ENCODE results near the gene TBC1D7. TPM values are rescaled to one million over a fixed set of nuclear protein-coding genes. Genes with fewer than 3 reads are reported as not detected.

Gene TBC1D7
- polyA plus RNA-seq, 1 of the 3 experiments (the other 2 are of a cell fraction) = 25.2 TPM

- Histone ChIP-seq H3K27ac (ENCODE audit: low read depth in 2 of 2, low read length in 1 of 2) (no peak overlapping the region), H2AFZ (ENCODE audit: low read depth) (no peak overlapping the region), H3K4me3 (ENCODE audit: low read depth in 2 of 2, low read length in 1 of 2) (no peak overlapping the region), H4K20me1 (ENCODE audit: insufficient read depth) (no peaks in the 10 kb centered on the region), H3K4me2 (no peak overlapping the region), H3K27me3 (ENCODE audit: insufficient read depth) (no peaks in the 10 kb centered on the region), H3K9me2 (no peaks in the 10 kb centered on the region), H3K79me2 (ENCODE audit: insufficient read depth) (no peaks in the 10 kb centered on the region), H3K36me3 (replicated peaks in 1 of 2; ENCODE audit: control insufficient read depth in 1 of 2, insufficient read depth in 2 of 2, low read length in 1 of 2) (no peaks in the 10 kb centered on the region), H3F3A (replicated peaks; ENCODE audit: insufficient read depth) (no peaks in the 10 kb centered on the region), H3K9ac (no peak overlapping the region), H3K4me1 (ENCODE audit: control insufficient read depth in 1 of 2, insufficient read depth in 2 of 2, low read depth in 1 of 2, low read length in 1 of 2) (peaks cover 0 to 20% of the 10 kb centered on the region in 2 experiments; a peak in 1 of 4 replicates), H3K9me3 (no peaks in the 10 kb centered on the region)
- CTCF ChIA-PET = interaction anchor here (0.9 kb wide), 1 partner anchor 16 kb away, joined by 3 read pairs; no protein-coding TSS in a partner anchor
- POLR2A ChIA-PET = no interaction called here
- peak; percentile 61 for DNase-seq
- WGBS (ENCODE audit: low lambda C conversion rate) = 71% methylated on average over 3 of the region's 3 CpGs
- TF ChIP-seq GATA2 (CRISPR knock-in tag; IDR thresholded peaks at IDR 0.05) (peak; percentile 19; the same call in 1 of the 2 replicates), EP300 (IDR thresholded peaks at IDR 0.05; ENCODE audit: borderline replicate concordance in 1 of 2, low read depth in 1 of 2, low read length in 1 of 2) (no peak)
Observed at GRCh38 chr6:13367396-13367795, 39.1 kb upstream of the TBC1D7 start.

- Histone ChIP-seq H3K4me3 (ENCODE audit: low read depth in 2 of 2, low read length in 1 of 2) (no peak overlapping the region), H3K4me2 (no peak overlapping the region), H3K9me3 (no peaks in the 10 kb centered on the region), H3K27me3 (ENCODE audit: insufficient read depth) (no peaks in the 10 kb centered on the region), H3K9me2 (no peaks in the 10 kb centered on the region), H4K20me1 (ENCODE audit: insufficient read depth) (no peaks in the 10 kb centered on the region), H3K9ac (no peak overlapping the region), H2AFZ (ENCODE audit: low read depth) (no peak overlapping the region), H3F3A (replicated peaks; ENCODE audit: insufficient read depth) (no peaks in the 10 kb centered on the region), H3K27ac (ENCODE audit: low read depth in 2 of 2, low read length in 1 of 2) (no peak overlapping the region), H3K36me3 (replicated peaks in 1 of 2; ENCODE audit: control insufficient read depth in 1 of 2, insufficient read depth in 2 of 2, low read length in 1 of 2) (no peaks in the 10 kb centered on the region), H3K4me1 (ENCODE audit: control insufficient read depth in 1 of 2, insufficient read depth in 2 of 2, low read depth in 1 of 2, low read length in 1 of 2) (peaks cover 0 to 13% of the 10 kb centered on the region in 2 experiments; a peak in 1 of 4 replicates), H3K79me2 (ENCODE audit: insufficient read depth) (no peaks in the 10 kb centered on the region)
- CTCF ChIA-PET = interaction anchor here (0.5 kb wide), 1 partner anchor 237 kb away, joined by 3 read pairs; no protein-coding TSS in a partner anchor
- DNase-seq = no peak
- POLR2A ChIA-PET = no interaction called here
- WGBS (ENCODE audit: low lambda C conversion rate) = 95% methylated on average over 29 of the region's 39 CpGs
- no peak for TF ChIP-seq MAX (IDR thresholded peaks at IDR 0.05; ENCODE audit: low read depth)
- no peak for TF ChIP-seq JUND (IDR thresholded peaks at IDR 0.05)
- TF ChIP-seq RXRA (IDR thresholded peaks at IDR 0.05; ENCODE audit: borderline replicate concordance, low read depth) = no peak
- no peak for TF ChIP-seq PBX3 (IDR thresholded peaks at IDR 0.05)
- TF ChIP-seq MEF2A (IDR thresholded peaks at IDR 0.05; ENCODE audit: borderline replicate concordance, low read depth) = no peak
- TF ChIP-seq FOXJ3 (CRISPR knock-in tag; IDR thresholded peaks at IDR 0.05) = no peak
- no peak for TF ChIP-seq TAF1 (IDR thresholded peaks at IDR 0.05; ENCODE audit: borderline replicate concordance, low read depth, low read length)
- no peak for TF ChIP-seq POLR2AphosphoS5 (IDR thresholded peaks at IDR 0.05; ENCODE audit: low read depth, low read length)
- no peak for TF ChIP-seq ELF1 (IDR thresholded peaks at IDR 0.05)
- no peak for TF ChIP-seq RCOR1 (IDR thresholded peaks at IDR 0.05; ENCODE audit: low read length)
- no peak for TF ChIP-seq CHD2 (IDR thresholded peaks at IDR 0.05; ENCODE audit: low read length, partially characterized antibody)
- TF ChIP-seq RFX5 (IDR thresholded peaks at IDR 0.05; ENCODE audit: low read length) = no peak
Observed at GRCh38 chr6:13365320-13365719, 37.0 kb upstream of the TBC1D7 start.

Measured in SK-N-SH (cell line).